ENCODE data around the gene AQP12B. TPM values are rescaled to one million over a fixed set of nuclear protein-coding genes. Genes with fewer than 3 reads are reported as not detected.
"Not testable (repeated sequence)": the region's sequence is repeated elsewhere in the genome, so short reads cannot be mapped to it uniquely, and the experiment has no call there.

Gene AQP12B
- total RNA-seq, 1 donor: not detected

GRCh38 chr2:240701736-240702639 lies 19.3 kb upstream of the AQP12B start:
- no peak overlapping the region for H3K4me3 ChIP-seq (ENCODE audit: low read depth, low read length)
- no peak for TF ChIP-seq CTCF (IDR thresholded peaks at IDR 0.05; ENCODE audit: insufficient read depth, low read depth, low read length)
- DNase-seq (ENCODE audit: low read depth): no peak

- no peak overlapping the region for H3K4me3 ChIP-seq (ENCODE audit: low read depth, low read length)
- no peak for DNase-seq (ENCODE audit: low read depth)
- no peak for TF ChIP-seq CTCF (IDR thresholded peaks at IDR 0.05; ENCODE audit: insufficient read depth, low read depth, low read length)
Observed at GRCh38 chr2:240701091-240701735, 18.5 kb upstream of the AQP12B start.

GRCh38 chr2:240700616-240701015 lies 17.9 kb upstream of the AQP12B start:
- not testable (repeated sequence) for H3K4me3 ChIP-seq (ENCODE audit: low read depth, low read length); DNase-seq (ENCODE audit: low read depth)

- DNase-seq (ENCODE audit: low read depth); H3K4me3 ChIP-seq (ENCODE audit: low read depth, low read length): not testable (repeated sequence)
Observed at GRCh38 chr2:240699835-240700234, 17.1 kb upstream of the AQP12B start.

GRCh38 chr2:240698852-240699561 lies 16.3 kb upstream of the AQP12B start:
- DNase-seq (ENCODE audit: low read depth); H3K4me3 ChIP-seq (ENCODE audit: low read depth, low read length): not testable (repeated sequence)

- not testable (repeated sequence) for H3K4me3 ChIP-seq (ENCODE audit: low read depth, low read length); DNase-seq (ENCODE audit: low read depth)
Observed at GRCh38 chr2:240696469-240696868, 13.8 kb upstream of the AQP12B start.

GRCh38 chr2:240695593-240695992 lies 12.9 kb upstream of the AQP12B start:
- H3K4me3 ChIP-seq (ENCODE audit: low read depth, low read length); DNase-seq (ENCODE audit: low read depth): not testable (repeated sequence)

GRCh38 chr2:240694304-240694703 lies 11.6 kb upstream of the AQP12B start:
- DNase-seq (ENCODE audit: low read depth); H3K4me3 ChIP-seq (ENCODE audit: low read depth, low read length): not testable (repeated sequence)

- not testable (repeated sequence) for H3K4me3 ChIP-seq (ENCODE audit: low read depth, low read length); DNase-seq (ENCODE audit: low read depth)
Observed at GRCh38 chr2:240692583-240693561, 10.2 kb upstream of the AQP12B start.

GRCh38 chr2:240691631-240692420 lies 9.1 kb upstream of the AQP12B start, which contains the start of gene AQP12A:
AQP12A (plus strand) TSS chr2:240691866; CDS start chr2:240691914, 48 bp downstream.
- DNase-seq (ENCODE audit: low read depth); H3K4me3 ChIP-seq (ENCODE audit: low read depth, low read length): not testable (repeated sequence)

- DNase-seq (ENCODE audit: low read depth); H3K4me3 ChIP-seq (ENCODE audit: low read depth, low read length): not testable (repeated sequence)
Observed at GRCh38 chr2:240691075-240691427, 8.4 kb upstream of the AQP12B start.

GRCh38 chr2:240690421-240691074 lies 7.9 kb upstream of the AQP12B start:
- not testable (repeated sequence) for H3K4me3 ChIP-seq (ENCODE audit: low read depth, low read length); DNase-seq (ENCODE audit: low read depth)
